ENCODE data around the gene MAMLD1. TPM values are rescaled to one million over a fixed set of nuclear protein-coding genes. Genes with fewer than 3 reads are reported as not detected.

The MAMLD1 gene
- total and polyA plus RNA-seq, 9 of the 15 experiments (the other 6 are each of a cell fraction or from before 2014, with no cell fraction given) = 0.12 to 0.18 TPM; not detected in 7

DNA sequence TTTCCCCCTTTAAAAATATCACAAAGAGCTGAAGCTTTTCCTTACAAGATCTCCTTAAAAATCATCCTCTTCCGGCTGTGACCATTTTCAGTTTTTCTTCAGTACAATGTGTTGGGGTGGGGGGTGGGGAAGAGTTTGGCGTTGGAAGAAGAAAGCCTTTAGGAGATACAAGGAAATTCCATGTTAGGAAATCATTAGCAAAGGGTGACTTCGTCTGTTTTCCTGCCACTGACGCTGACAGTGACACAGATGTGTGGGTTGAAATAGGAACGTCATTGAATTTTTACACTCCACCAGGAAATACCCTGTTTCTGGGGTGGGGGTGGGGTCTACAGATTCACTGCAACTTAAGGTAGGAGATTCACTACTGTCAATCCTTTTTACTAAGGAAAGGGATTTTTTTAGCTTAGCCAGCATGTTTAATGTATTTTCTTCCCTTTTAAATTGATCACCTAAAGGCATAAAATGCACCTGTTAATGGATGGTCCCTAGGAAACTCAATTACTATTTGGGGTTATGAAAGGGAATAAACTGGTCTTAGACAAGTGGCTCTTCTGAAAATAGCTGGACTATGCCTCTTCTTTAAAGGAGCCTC lies 3.9 kb downstream of the MAMLD1 start:
- Histone ChIP-seq H3K36me3 (ENCODE audit: control insufficient read depth, insufficient read depth, low read length) (no peaks in the 10 kb centered on the region), H3K9me1 (ENCODE audit: control insufficient read depth, insufficient read depth, low read length) (no peaks in the 10 kb centered on the region), H3K4me1 (replicated peaks in 1 of 2; ENCODE audit: control insufficient read depth in 2 of 2, insufficient read depth in 2 of 2, low read length in 2 of 2) (peaks cover 0 to 35% of the 10 kb centered on the region in 2 experiments; a peak in 3 of 5 replicates), H4K20me1 (replicated peaks; ENCODE audit: control insufficient read depth, insufficient read depth, low read length) (no peaks in the 10 kb centered on the region), H3K4me2 (ENCODE audit: insufficient read depth, low read length) (no peak overlapping the region), H3K79me2 (ENCODE audit: control insufficient read depth, insufficient read depth, low read length) (no peaks in the 10 kb centered on the region), H3K4me3 (no peak overlapping the region), H3K27me3 (ENCODE audit: control insufficient read depth in 2 of 2, insufficient read depth in 2 of 2, low read length in 2 of 2) (peaks cover 0 to 48% of the 10 kb centered on the region in 2 experiments; a peak in 2 of 5 replicates), H3K9me3 (replicated peaks; ENCODE audit: control insufficient read depth, insufficient read depth, low read depth, low read length) (no peaks in the 10 kb centered on the region), H2AFZ (ENCODE audit: low read depth, low read length) (no peak overlapping the region), H3K9ac (ENCODE audit: insufficient read depth in 1 of 2, low read depth in 2 of 2, low read length in 2 of 2) (no peak overlapping the region), H3K27ac (ENCODE audit: extremely low read depth, low read depth, low read length) (no peak overlapping the region)
- ChIA-PET POLR2A (interaction anchor here (0.8 to 1.1 kb wide), 2 partner anchors 10 kb away, joined by 3 to 5 read pairs; no protein-coding TSS in a partner anchor), CTCF (ENCODE audit: low intra/inter-chr PET ratio) (no interaction called here)
- in situ Hi-C loops (cut with MboI) = no loop called here
- TF ChIP-seq ZNF589 (CRISPR knock-in tag; IDR thresholded peaks at IDR 0.05; ENCODE audit: low read depth) (no peak), ZNF445 (CRISPR knock-in tag; IDR thresholded peaks at IDR 0.05; ENCODE audit: low read depth) (no peak), POLR2A (conservative IDR thresholded peaks at IDR 0.05) (no peak), BDP1 (IDR thresholded peaks at IDR 0.05; ENCODE audit: insufficient read depth, insufficient read length) (no peak), TAL1 (IDR thresholded peaks at IDR 0.05) (no peak), ZNF184 (CRISPR knock-in tag; IDR thresholded peaks at IDR 0.05) (no peak), FOXJ2 (tag; IDR thresholded peaks at IDR 0.05) (no peak), CBX2 (IDR thresholded peaks at IDR 0.05; ENCODE audit: insufficient read depth, low read length, poor library complexity, severe bottlenecking) (no peak), ZNF24 (IDR thresholded peaks at IDR 0.05) (no peak), GTF2A2 (tag; IDR thresholded peaks at IDR 0.05) (no peak), ZNF707 (CRISPR knock-in tag; conservative IDR thresholded peaks at IDR 0.05) (no peak), ZNF586 (CRISPR knock-in tag; conservative IDR thresholded peaks at IDR 0.05) (no peak)
- TF ChIP-seq, protein P1, sequence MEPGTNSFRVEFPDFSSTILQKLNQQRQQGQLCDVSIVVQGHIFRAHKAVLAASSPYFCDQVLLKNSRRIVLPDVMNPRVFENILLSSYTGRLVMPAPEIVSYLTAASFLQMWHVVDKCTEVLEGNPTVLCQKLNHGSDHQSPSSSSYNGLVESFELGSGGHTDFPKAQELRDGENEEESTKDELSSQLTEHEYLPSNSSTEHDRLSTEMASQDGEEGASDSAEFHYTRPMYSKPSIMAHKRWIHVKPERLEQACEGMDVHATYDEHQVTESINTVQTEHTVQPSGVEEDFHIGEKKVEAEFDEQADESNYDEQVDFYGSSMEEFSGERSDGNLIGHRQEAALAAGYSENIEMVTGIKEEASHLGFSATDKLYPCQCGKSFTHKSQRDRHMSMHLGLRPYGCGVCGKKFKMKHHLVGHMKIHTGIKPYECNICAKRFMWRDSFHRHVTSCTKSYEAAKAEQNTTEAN (CRISPR knock-in tag; IDR thresholded peaks at IDR 0.05) = no peak
- TF ChIP-seq, protein P2, sequence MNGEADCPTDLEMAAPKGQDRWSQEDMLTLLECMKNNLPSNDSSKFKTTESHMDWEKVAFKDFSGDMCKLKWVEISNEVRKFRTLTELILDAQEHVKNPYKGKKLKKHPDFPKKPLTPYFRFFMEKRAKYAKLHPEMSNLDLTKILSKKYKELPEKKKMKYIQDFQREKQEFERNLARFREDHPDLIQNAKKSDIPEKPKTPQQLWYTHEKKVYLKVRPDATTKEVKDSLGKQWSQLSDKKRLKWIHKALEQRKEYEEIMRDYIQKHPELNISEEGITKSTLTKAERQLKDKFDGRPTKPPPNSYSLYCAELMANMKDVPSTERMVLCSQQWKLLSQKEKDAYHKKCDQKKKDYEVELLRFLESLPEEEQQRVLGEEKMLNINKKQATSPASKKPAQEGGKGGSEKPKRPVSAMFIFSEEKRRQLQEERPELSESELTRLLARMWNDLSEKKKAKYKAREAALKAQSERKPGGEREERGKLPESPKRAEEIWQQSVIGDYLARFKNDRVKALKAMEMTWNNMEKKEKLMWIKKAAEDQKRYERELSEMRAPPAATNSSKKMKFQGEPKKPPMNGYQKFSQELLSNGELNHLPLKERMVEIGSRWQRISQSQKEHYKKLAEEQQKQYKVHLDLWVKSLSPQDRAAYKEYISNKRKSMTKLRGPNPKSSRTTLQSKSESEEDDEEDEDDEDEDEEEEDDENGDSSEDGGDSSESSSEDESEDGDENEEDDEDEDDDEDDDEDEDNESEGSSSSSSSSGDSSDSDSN (IDR thresholded peaks at IDR 0.05; ENCODE audit: borderline replicate concordance in 1 of 2, low read depth in 2 of 2, low read length in 2 of 2) = no peak
- TF ChIP-seq, protein P3, sequence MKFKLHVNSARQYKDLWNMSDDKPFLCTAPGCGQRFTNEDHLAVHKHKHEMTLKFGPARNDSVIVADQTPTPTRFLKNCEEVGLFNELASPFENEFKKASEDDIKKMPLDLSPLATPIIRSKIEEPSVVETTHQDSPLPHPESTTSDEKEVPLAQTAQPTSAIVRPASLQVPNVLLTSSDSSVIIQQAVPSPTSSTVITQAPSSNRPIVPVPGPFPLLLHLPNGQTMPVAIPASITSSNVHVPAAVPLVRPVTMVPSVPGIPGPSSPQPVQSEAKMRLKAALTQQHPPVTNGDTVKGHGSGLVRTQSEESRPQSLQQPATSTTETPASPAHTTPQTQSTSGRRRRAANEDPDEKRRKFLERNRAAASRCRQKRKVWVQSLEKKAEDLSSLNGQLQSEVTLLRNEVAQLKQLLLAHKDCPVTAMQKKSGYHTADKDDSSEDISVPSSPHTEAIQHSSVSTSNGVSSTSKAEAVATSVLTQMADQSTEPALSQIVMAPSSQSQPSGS (CRISPR knock-in tag; IDR thresholded peaks at IDR 0.05) = no peak
- TF ChIP-seq, protein P4, sequence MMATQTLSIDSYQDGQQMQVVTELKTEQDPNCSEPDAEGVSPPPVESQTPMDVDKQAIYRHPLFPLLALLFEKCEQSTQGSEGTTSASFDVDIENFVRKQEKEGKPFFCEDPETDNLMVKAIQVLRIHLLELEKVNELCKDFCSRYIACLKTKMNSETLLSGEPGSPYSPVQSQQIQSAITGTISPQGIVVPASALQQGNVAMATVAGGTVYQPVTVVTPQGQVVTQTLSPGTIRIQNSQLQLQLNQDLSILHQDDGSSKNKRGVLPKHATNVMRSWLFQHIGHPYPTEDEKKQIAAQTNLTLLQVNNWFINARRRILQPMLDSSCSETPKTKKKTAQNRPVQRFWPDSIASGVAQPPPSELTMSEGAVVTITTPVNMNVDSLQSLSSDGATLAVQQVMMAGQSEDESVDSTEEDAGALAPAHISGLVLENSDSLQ (IDR thresholded peaks at IDR 0.05) = no peak
- DNase-seq (ENCODE audit: extremely low read depth in 1 of 4, low spot score in 3 of 4) (no peak), ATAC-seq (no peak), FAIRE-seq (no peak)
- no TSS peak for BruUV-seq (replicated peaks)
- intact Hi-C loops (cut with micrococcal nuclease) = no loop called here
- 0% methylated on average over 3 of the region's 5 CpGs for WGBS (ENCODE audit: insufficient coverage, low coverage, missing lambda C conversion rate)

Measured in K562 (cell line).